Measurements from ENCODE around the gene GGT1.
"Not testable (repeated sequence)": the region's sequence is repeated elsewhere in the genome, so short reads cannot be mapped to it uniquely, and the experiment has no call there.

GGT1 gene

DNA sequence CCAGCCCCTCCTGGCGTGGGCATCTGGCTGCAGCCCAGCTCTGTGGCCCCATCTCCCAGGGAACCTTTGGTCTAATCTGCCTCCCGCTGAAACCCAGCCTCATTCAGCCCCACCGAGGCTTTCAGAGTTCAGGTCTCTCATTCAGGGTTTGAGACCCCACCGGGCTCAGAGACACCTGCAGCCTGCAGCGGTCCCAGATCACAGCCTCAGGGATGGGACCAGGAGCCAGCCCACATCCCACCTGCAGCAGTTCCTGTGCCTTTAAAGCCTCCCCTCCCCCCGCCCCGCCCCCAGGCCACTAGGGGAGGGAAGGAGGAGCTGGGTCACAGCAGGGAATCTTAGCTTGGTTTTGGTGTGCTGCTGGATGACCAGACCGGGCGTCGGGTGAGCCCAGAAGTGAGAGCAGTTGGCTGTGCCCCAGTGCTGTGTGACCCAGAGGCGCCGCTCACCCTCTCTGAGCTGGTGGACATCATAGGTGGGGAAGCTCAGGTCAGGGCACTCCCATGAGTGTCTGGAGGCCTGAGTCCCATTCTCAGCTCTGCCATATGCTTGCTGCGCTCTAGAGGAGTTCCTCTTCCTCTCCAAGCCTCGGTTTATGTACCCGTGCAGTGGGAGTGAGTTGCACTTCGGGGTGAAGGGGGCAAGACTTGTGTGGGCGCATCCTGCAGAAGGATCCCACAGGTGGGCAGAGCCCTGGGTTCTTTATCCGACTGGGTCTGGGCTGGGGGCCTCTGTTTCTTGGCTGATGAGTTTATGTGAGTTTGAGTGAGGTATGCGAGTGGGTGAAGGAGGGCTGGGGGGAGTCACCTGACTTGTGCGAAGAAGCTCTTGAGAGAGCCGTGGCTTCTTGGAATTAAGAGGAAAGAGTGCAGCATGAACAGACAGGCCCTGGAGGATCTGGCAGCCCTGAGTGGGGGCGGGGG, at the start of gene GGT1:
Gene GGT1, plus strand, starts transcription at position 347 of the 923 bp plus-strand sequence. CDS start 7,889 bp downstream, outside the sequence.
- DNase-seq: not testable (repeated sequence)

DNA sequence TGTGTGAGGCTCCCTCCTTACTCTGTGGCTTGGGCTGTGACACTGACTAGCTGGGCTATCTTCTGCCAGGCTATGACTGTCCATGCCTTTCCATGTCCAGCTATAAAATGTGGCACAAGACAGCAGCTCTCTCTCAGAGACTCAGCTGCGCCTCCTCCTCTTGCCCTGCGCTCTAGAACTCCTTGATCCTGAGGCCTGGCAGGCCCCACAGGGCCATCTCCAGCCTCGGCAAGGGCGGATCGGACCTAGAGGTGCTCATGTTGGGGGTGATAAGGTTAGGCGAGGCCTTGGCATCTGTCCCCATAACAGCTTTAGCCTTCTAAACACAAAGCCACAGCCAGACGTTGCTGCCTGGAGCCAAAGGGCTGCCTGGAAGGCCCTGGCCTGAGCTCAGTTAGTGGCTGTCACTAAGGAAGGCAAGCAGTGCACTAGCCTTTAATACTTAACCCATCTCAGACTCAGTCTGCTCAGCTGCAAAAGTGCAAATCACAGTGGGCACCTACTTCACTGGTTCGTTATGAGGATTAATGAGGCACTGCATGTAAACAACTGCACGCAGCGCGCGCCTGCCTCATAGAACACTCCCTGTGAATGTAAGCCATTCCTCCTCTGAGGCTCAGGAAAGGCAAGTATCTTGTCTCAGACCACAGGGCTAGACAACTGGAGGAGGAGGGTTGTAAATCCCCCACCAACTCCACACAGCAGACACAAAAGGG, 49.2 kb upstream of the GGT1 start:
- DNase-seq: no peak

DNA sequence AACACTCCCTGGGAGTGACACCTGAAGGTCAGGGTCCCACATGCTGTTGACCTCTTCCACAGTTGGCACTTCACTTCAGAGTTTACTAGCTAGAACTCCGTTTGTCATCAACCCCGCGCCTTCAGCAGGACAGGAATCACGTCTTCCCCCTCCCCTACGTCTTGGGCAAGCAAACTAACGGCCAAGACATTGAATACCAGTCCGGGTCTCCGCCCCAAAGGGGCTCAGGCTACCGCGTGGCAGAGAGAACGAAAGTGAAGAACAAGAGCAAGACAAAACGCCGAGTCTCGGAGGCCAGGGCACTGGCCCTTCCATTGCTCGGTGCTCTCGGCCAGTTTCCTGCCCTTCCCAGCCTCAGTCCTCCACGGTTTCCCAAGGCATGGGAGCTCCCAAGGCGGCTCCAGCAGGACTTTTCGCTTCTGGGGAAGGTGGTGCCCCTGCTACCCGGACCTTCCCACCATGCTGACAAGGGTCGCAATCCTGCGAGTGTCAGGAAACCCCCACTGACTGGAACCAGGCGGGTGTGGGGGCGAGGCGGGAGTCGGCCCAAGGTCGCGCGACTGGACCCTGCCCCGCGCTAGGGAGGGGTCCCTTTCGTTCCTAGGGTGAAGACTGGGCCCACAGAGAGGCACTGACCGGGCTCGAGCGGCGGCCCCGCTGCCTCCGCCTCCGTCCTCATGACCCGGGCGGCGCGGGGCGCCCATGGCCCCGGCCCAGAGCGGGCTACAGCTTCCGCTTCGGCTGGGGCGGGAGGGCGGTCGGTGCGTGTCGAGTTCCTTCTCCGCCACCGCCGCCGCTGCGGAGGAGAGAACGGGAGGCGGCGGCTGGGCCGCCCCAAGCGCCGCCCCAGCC, 48.5 kb upstream of the GGT1 start, which contains the start of gene GUCD1:
Gene GUCD1, minus strand, starts transcription at position 826 of the 852 bp plus-strand sequence. Its CDS starts 147 bp downstream, at position 679.
- DNase-seq: peak; percentile 25

DNA sequence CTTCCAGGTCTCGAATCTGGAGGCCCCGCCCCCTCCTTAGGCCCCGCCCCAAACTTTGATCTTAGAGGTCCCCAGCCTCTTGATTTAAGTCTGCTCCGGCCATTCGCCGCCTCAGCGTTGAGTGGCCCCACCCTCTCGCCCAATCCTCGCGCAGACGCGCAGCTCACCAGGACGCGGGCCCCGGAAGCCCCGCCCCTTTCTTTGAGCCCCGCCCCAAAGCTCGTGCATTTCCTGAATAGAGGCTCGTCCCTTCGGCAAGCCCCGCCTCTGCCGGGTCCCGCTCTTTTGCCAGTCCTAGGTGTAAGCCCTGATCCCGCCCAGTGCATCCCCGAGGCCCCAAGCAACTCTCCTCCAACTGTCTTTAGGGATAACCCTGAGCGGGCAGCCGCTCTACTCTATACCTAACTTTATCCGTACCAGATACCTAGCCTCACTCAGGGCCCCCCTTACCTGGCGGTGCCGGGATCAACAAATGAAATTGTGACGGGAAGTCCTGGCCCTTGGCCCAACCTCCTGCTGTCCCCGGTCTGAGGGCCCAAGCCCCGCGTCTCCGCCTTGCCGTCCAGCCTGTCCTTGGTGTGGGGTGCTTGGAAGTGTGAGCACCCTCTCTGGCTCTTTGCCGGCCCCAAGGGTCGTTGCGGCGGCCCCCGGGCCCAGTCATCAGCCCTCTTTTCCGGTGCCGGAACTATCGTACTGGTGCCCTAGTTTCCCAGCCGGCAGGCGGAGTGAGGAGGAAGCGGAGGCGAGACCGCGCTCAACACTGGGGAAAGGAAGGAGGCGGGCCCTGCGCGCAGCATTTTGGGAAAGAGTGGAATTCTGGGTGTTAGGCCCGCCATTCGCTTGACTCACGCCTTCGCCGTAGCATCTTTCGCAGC, 47.6 kb upstream of the GGT1 start, which contains the start of gene SNRPD3:
Gene SNRPD3, plus strand, starts transcription at position 835 of the 875 bp plus-strand sequence. CDS start 1,676 bp downstream, outside the sequence.
- DNase-seq: peak; percentile 100

DNA sequence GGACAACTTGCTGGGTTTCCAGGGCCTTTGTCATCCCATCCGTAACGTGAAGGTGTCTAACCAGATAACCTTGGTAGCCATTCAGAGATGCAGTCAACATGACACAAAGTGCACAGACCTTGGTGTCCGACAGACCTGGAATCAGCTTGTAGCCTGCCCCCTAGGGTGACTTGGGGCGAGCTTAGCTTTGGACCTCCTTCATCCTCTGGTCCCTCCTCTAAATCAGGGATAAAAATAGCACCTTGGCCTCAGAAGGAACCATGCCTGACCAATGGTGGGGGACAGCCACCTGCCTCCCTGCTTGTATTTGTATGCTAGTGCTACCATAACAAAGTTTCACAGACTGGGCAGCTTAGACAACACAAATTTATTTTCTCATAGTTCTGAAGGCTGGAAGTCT, 43.5 kb upstream of the GGT1 start:
- no peak for DNase-seq

DNA sequence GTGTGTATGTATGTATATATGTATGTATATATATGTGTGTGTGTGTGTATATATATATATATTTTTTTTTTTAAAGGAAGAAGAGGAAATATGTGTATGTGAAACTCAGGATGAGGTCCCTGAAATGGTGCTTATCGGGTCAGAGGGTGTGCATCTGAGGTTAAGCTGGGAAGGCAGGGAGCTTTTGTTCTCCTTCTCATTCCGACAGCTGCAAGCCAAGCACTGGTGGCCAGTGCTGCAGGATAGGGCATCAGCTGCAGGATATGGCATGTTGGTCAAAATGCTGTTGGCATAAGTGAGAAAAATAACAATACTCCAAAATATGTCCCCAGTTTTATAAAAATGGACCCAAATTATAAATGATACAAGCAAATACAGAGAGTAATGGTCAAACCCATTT, 39.7 kb upstream of the GGT1 start:
- DNase-seq: no peak

GRCh38 chr22:24564376-24565058, 38.5 kb upstream of the GGT1 start:
- DNase-seq: no peak

GRCh38 chr22:24565077-24565476, 37.9 kb upstream of the GGT1 start:
- no peak for DNase-seq

DNA sequence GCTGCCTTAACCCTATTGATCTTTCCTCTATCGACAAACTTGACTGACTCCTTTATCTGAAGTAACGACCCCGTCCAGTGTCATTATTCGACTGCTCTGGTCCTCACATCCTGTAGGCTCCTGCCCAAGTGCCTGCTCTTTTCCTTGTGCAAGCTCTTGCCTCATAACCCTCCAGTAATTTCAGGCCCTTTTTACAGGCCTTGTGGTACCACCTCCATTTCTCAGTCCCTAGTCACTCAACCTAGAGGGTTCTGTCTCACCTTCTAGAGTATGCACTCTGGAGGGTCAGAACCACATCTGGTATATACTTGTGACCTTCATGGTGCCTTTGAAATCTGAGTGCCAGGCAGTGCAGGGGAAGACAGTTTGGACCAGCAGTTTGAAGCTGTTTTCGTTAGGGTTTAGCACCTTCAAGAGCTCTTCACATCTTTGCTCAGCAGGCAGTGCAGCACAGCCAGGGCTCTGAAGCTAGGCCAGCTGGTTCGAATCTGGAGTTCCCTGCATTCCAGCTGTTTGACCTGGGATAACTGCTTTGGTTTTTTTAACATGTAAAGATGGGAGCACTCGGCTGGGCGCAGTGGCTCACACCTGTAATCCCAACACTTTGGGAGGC, 36.0 kb upstream of the GGT1 start:
- DNase-seq: no peak

DNA sequence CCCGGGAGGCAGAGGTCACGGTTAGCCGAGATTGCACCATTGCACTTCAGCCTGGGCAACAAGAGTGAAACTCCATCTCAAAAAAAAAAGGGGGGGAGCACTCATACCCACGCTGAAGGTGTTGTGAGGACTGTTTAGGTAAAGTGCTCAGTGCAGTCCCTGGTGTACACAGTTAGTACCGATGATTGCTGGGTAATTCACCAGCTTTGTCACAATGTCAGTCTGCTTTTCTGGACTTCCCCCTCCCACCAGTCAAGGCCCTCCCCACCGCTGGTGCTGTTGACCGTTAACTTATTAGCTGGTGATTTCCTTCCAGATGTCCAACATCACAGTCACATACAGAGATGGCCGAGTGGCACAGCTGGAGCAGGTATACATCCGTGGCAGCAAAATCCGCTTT, 35.3 kb upstream of the GGT1 start:
- DNase-seq: no peak

DNA sequence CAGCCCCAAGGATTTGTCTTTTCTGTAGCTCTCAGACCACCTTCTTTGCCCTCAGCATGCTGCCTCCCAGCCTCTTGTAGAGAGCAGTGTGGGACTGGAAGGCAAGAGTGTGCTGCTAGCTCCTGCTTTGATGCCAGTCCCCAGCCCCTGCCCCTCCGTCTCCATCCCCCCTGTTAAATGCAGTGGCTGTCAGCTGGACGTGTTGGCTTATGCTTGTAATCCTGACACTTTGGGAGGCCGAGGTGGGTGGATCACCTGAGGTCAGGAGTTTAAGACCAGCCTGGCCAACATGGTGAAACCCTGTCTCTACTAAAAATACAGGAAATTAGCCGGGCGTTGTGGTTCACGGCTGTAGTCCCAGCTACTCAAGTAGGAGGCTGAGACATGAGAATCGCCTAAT, 31.7 kb upstream of the GGT1 start:
- DNase-seq: no peak

- DNase-seq: no peak
These were observed 26.2 kb upstream of the GGT1 start for GRCh38 chr22:24576778-24577177.

DNA sequence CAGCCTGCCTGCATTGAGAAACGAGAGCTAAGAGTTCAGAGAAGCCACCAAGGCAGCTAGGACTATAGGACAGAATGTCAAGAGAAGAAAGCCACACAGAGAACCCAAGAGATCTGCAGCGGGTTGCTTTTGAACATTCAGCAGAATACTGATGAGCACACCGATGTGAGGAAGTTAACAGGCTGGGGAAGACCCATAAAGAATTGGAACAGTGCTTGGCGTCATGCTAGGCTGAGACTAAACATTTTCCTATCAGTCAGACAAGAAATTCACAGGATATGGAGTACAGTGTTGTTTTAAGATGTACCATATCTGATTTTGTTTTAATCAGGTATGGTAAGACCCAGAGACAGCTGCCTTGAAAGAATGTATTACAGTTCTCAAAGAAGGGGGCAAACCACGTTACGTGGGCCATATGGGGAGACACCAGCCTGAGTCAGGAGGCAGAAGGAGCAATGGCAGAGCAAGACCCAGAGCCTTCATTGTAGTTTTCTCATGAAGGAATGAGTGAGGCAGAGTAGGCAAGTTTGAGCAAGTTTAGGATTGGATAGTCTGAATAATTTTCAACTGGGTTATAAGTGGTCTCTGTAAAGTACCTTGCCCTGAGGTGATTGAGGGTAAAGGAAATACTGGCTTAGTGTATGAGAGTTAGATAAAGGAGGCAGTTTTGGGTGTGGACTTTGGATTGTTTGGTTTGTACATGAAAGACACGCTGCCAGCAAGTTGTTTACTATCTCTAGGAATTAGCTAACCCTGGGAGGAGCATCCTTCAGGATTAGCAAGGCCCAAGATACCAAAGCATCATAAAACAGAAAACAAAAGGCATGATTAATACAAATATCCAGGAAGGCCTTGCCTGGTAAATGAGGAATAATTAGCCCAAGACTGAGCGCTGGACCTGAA, 24.4 kb upstream of the GGT1 start:
- DNase-seq: no peak

- no peak for DNase-seq
These were observed 23.8 kb upstream of the GGT1 start for GRCh38 chr22:24579258-24579601.

DNA sequence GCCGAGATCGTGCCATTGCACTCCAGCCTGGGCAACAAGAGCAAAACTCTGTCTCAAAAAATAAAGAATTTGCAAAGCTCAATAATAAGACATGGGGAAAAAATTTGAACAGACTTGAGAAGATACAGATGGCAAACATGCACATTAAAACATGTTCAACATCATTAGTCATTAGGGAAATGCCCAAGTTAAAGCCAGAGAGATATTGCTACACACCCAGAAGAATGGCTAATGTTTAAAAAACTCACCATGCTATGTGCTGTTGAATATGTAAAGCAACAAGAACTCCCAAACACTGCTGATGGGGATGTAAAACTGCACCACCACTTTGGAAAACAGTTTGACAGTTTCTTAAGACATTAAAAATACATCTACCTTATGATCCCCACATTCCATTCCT, 22.7 kb upstream of the GGT1 start:
- no peak for DNase-seq

- no peak for DNase-seq
These were observed 20.8 kb upstream of the GGT1 start for GRCh38 chr22:24582056-24582814.

GRCh38 chr22:24583221-24584165, 19.5 kb upstream of the GGT1 start:
- no peak for DNase-seq
